NCI-H128 (cell line): Measurements from ENCODE around the gene CARS2.
"Not testable (repeated sequence)": the region's sequence is repeated elsewhere in the genome, so short reads cannot be mapped to it uniquely, and the experiment has no call there.

Source experiments
- DNase-seq: peaks from one replicate; lab custom pipeline; 2025; ENCODE audit not compliant: unreplicated experiment; lab: John Stamatoyannopoulos, UW

The CARS2 gene

DNA sequence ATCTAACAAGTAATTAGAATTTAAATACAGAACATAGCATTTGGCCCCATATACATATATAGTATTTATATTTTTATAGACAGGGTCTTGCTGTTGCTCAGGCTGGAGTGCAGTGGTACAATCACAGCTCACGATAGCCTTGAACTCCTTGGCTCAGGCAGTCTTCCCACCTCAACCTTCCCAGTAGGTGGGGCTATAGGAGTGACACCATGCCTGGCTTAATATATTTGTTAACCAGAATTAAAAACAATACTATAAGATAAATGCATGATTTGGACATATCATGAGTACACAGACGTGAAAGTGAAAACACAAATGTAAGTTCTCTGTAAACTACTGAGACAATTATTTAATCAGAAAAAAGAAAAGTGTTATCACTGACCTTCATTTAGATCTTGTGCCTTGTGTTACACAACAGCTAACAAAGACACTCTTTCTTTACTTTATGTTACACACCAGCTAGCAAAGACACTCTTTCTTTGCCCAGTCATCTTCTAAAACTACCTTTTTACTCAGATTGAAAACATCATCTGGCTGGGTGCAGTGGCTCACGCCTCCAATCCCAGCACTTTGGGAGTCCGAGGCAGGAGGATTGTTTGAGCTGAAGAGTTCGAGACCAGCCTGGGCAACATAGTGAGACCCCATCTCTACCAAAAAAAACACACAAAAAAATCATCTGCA lies 22.6 kb downstream of the CARS2 start:
- no peak for DNase-seq

DNA sequence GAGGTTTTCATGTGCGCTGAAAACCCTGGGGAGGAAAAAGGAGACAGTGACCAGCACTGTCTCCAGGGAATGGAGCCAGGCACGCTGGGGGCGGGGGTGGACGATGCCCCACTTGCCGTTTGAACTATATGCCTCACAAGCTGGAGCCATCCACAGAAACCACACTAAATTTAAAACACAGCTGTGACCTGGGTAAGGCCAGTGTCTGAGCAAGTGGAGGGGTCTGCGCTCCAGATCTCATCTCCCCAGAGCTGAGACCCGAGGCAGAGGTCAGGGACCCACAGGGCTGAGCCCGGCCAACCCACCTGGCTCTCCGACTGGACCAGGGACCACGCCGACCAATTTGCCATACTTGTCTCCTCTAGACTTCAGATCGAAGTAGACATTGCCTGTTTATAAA lies 23.2 kb downstream of the CARS2 start:
- DNase-seq = no peak

DNA sequence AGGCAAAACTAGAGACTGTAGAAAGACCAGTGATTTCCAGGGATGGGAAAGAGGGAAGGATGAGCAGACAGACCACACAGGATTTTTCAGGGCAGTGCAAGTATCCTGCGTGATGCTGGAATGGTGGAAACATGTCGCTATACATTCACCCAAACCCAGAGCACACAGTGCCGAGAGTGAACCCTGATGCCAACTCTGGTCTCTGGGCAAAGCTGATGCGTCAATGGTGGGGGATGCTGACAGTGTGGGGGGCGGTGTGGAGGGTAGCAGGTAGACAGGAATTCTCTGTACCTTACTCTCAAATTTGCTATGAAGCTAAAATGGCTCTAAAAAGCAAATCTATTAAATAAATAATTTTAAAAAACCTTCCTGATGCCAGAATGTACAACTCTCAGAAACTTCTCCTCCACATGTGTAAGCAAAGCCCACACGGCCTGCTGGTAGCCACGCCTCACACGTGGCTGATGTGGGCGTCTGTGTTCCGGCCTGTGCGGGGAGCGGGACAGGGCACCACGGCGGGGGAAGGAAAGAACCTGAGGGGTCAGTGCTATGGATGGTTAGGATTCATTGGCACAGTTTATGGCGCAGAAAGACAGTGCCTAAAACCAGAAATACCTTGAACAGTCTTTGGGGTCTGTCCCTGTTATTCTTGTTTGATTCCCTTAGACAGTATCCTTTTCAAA lies 23.9 kb downstream of the CARS2 start:
- DNase-seq = no peak

DNA sequence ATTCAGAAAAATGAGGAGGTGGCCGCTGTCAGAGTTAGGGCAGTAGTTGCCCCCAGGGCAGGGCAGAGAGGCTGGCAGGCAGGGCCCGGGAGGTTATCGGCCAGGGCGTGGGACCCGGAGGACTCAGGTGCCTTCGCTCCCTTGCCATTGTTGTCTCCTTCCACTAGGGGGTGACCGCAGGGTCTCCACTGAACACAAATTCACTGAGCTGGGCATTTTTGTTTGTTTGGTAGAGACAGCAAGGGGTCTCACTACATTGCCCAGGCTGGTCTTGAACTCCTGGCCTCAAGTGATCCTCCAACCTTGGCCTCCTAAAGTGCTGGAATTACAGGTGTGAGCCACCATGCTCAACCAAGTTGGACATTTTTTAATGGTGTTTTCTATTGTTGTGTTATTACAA lies 25.1 kb downstream of the CARS2 start:
- no peak for DNase-seq

DNA sequence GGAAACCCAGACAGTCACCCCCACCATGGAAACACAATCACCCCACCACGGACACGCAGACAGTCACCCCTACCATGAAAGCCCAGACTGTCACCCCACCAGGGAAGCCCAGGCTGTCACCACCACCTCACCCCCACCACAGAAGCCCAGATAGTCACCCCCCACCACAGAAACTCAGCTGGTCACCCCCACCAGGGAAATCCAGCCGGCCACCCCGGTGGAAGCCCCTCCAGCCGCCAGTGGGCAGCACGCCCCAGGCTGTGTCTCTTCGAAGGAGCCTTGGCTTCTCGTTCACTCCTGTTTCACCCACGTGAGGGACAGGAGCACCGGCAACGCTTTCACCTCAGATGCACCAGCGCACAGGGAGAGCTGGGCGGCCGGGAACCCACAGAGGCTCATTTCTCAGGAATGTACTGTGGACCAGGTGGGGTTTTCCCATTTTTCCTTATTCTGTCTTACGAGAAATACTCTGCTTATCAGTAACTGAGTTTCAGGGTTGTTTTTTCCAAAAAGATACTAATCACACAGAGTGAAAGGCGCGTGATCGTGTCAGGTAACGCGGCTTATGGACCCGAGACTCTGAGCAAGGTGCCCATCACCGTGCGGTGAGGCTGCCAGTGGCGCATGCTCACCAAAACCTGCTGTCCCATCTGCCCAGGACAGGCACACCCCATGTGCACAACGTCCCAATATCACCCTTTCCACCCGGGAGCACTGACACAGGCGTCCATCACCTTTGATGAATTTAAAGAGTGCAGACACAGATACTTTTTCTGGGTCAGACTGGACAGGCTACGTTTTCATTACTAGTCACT lies 28.0 kb downstream of the CARS2 start:
- no peak for DNase-seq

DNA sequence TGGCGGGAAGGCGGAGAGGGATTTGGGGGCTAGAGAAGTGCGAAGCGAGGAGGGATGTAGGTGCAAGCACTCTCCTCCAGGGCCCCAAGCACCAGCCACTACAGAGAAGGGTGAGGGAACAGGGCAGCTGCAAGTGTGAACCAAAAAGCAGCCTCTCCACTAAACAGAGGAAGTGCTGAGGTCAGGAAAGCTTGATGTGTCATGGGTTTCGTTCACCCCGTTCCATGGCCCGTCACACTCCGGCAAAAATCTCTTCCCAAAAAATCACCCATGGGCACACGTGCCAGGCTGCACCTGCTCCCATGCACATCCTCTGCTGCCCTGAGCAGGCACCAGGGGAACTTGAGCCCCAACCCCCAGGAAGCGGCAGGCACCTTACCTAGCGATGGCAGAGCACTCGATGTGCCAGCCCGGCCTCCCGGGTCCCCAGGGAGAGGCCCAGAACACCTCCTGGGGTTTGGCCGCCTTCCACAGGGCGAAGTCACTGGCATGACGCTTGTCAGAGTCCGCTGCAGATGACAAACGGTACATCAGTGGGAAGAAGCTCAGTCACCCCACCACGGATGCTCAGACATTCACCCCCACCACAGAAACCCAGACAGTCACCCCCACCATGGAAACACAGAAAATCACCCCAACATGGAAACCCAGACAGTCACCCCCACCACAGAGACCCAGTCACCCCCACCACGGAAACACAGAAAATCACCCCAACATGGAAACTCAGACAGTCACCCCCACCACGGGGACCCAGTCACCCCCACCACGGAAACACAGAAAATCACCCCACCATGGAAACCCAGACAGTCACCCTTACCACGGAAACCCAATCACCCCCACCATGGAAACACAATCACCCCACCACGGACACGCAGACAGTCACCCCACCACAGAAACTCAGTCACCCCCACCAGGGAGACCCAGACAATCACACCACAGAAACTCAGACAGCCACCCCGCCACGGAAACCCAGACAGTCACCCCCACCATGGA lies 29.0 kb downstream of the CARS2 start:
- DNase-seq = no peak

DNA sequence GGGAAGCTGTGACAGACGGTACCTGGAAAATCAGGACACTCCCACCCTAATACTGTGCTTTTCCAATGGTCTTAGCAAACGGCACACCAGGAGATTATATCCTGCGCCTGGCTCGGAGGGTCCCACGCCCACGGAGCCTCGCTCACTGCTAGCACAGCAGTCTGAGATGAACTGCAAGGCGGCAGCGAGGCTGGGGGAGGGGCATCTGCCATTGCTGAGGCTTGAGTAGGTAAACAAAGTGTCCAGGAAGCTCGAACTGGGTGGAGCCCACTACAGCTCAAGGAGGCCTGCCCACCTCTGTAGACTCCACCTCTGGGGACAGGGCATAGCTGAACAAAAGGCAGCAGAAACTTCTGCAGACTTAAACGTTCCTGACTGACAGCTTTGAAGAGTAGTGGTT lies 36.1 kb downstream of the CARS2 start:
- DNase-seq = not testable (repeated sequence)

DNA sequence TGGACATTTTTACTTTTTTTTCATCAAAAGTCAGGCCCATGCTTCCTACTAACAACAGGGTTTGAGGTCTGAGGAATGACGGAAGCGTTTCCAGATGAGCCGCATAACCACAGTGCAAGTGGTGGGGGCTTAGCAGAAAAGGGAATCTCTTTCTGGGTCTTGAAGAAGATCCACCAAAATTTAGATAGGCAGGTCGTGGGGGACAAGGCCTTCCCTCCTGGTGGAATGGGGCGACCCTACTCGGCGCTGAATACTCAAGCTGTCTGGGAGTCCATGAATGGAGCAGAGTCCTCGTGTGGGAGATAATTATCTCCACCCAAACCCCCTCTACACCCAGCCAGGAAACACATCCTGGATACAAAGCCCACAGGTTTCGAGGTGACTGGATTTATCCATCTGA lies 36.9 kb downstream of the CARS2 start:
- no peak for DNase-seq

DNA sequence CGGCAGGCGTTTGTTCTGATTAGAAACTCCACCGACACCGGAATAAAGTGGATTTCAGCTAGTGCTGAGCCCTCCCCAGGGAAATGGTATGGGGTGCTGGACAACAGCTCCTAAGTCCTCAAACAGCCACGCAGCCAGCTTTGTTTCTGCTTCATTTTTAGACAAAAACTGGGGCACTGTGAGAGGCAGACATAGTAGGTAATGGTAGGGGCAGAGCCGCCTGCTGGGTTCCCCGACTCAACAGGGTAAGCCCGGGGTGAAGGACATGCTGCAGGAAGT lies 39.7 kb downstream of the CARS2 start:
- DNase-seq = no peak

DNA sequence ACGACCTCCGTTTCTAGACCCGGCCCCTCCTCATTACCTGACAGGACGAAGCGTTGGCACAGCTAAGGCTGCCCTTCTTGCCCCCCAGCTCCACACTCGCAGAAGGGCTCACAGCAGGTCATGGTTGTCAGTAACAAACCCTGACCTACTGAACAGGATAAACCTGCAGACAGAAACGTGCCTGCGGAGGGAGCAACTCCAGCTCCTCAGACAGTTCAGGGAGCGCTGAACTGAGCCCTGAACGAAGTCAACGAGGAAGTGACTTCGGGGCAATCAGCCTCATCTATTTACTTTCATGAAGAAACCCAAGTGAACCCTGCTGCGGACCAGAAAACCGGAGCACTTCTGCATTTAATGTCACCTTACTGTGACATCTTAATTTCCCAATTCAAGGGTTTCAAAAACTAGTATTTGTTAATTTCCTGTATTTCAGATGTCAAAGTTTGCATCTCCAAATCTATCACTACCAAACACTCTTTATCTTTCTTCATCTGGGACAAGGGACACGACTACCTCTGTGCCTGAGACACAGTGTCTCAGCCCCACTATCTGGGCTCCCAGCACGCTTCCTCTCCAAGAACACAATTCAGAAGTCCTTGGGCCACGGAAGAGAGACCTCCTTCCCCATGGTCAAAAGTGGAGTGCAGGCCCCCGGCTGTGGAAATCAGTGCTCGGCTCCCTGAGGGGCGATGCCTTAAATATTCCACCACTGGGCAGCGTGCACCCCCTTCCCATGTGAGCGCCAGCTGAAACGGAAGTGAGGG lies 40.2 kb downstream of the CARS2 start:
- no peak for DNase-seq

DNA sequence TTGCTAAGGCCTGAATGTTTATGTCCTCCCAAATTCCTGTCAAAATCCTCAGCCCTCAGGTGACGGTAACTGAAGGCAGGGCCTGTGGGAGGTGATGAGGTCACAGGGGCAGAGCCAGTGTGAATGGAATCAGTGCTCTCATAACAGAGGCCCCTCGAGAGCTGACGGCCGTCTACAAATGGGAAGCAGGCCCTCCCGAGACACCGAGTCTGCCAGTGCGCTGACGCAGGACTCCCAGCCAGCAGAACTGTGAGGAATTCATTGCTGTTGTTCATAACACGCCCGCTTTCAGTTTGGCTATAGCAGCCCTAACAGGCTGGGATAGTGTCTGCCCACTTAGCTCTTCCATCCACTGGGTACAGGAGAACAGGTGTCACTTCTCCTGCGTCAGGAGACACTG lies 41.2 kb downstream of the CARS2 start:
- DNase-seq = no peak

DNA sequence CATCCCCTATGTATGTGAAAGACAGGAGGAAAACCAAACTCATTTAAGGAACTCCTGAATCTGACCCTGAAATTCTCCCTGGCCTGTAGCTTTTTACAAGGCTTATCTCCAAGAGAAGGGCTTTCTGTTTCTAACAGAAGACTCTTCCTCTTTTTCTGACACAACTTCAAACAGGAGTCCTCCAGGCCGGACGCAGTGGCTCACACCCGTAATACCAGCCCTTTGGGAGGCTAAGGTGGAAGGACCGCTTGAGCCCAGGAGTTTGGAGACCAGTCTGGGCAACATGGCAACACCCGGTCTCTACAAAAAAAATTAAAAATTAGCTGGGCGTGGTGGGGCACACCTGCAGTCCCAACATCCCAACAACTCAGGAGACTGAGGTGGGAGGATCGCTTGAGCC lies 41.9 kb downstream of the CARS2 start:
- DNase-seq = no peak

DNA sequence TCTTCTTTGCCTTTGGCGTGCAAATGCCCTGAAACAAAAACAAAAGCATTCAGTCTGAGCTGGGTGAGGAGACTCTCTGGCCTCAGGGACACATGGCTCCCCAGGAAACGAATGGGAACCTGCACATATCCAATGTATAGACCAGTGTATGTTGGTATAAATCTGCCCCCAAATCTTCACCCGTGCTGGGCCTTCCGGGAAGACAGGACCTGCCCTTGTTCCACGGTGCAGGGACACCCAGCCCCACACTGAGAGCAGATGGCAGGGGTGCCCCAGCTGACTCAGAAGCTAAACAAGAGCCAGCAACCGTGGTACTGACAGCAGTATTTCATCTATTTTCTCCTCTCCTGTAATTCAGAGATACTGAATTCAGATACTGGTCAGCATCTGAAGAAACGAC lies 42.4 kb downstream of the CARS2 start:
- DNase-seq = no peak

DNA sequence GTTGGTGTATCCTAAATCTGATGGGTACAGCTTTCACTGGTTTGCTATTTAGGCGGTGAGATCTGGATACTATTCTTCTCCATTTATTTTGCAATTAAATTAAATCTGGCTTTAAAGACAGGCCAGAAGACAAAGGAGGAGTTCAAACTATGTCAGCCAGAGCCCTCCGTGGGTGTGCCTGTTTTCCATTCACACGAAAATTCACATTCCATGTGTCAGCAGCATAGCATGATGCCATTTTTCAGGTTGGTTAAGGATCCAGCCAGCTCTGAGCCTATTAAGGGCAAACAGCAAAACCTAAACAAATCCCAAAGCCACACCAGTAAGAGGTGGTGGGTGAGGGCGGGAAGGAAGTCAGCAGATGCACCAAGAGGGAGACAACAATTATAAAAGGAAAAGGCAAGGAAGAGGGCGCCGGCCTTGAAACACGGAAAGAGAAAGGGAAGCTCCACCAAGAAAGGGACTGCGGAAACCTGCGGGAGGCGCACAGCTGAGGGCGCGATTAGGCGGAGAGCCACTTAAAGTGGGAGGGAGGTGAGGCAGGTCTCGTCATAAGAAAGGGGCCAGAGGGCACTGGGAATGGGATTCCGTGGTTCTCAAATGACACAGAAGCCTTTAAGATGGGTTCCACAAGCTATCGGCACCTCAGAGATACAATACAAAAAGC lies 43.0 kb downstream of the CARS2 start:
- DNase-seq = no peak

DNA sequence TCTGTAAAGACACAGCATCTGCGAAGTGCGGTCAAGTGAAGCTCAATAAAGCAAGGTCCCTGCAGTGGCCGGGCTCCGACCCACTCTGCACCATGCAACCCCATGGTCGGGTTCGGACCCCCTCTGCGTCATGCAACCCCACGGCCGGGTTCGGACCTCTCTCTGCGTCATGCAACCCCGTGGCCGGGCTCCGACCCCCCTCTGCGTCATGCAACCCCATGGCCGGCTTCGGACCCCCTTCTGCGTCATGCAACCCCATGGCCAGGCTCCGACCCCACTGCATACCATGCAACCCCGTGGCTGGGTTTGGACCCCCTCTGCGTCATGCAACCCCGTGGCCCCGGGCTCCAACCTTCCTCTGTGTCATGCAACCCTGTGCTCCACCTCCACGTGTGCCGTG lies 43.8 kb downstream of the CARS2 start:
- no peak for DNase-seq

DNA sequence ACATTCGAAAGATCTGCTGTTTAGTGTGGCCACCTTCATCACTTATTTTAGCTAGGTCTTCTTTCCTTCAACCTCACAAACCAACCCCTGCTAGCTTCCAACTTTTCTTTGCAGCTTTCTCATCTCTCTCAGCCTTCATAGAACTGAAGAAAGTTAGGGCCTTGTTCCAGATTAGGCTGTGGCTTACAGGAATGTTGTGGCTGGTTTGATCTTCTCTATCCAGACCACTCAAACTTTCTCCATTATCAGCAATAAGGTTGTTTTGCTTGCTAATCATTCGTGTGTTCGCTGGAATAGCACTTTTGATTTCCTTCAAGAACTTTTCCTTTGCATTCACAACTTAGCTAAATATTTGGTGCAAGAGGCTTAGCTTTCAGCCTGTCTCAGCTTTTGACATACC lies 44.7 kb downstream of the CARS2 start:
- DNase-seq = no peak

DNA sequence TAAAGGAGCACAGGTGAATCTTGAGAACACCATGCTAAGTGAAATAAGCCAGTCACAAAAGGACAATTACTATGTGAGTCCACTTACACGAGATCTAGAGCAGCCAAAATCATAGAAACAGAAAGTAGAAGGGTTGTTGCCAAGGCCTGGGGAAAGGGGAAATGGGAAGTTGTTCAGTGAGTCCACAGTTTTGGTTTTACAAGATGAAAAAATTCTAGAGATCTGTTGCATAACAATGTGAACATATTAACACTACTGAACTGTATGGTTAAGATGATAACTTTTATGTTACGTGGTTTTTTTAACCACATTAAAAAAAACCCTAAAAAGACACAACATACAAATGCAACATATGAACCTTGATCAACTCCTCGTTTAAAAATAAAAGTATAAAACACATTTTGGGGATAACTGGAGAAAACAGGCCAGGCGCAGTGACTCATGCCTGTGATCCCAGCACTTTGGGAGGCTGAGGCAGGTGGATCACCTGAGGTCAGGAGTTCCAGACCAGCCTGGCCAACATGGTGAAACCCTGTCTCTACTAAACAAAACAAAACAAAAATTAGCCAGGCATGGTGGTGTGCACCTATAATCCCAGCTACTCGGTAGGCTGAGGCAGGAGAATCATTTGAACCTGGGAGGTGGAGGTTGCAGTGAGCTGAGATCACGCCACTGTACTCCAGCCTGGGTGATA lies 47.6 kb downstream of the CARS2 start:
- not testable (repeated sequence) for DNase-seq

DNA sequence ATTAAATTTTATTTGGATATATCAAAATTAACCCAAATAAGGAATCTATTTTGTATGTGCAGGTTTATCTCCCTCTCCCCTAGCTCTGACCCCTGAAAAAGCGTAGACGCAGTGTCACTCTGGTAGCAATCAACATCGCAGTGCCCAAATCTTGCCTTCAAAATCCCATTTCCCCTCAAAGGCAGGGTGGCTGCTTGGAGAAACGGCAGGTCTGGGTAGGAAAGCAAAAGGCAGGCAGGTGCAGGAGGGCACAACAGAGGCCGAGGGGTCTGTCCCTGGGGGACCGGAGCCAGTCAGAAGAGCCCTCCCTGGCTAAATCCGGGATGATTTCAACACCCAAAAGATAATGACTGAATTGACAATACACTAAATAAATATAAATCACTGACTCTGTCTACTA lies 48.7 kb downstream of the CARS2 start:
- DNase-seq = no peak

DNA sequence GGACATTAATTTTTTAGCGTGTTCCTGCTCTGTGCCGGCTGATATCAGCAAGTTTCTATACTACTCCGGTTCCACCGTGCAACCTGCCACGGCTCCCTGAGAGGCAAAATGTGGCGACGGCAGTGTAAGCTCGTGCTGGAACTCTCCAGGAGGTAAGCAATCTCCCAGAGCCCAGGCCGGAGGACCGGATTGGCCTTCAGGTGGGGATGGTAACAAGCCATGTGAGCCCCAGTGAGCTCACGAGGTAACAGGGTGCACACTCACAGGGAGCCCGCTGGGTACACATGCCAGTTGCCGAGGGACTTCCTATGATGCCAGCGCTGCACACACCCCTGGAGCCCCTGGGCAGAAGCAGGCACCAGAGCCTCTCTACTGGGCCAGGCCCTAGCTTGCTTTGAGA lies 52.1 kb downstream of the CARS2 start:
- no peak for DNase-seq
